GM12878 (cell line): ENCODE results near the gene GTF2IRD1.

Source experiments
- ATF2 ChIP-seq: IDR thresholded peaks from 2 replicates; pipeline ENCODE4 v1.6.1; 2012; ENCODE audit warnings: low read length, inconsistent platforms
- BHLHE40 ChIP-seq, 2 experiments: fragments of 450-650 bp in 1 of 2; IDR thresholded peaks; 2 replicates each; pipeline ENCODE4 v1.6.1; 2011 to 2017; ENCODE audit warnings: low read depth in 2 of 2, borderline replicate concordance in 1 of 2, improper control_type of control experiment in 1 of 2, low read length in 1 of 2, mild to moderate bottlenecking in 1 of 2
- CTCF ChIP-seq, 3 experiments: IDR thresholded peaks in 2 of 3; conservative IDR thresholded peaks in 1 of 3; 2 replicates each; pipeline ENCODE4 v1.5.1; 2011; ENCODE audit warnings: low read depth in 3 of 3, low read length in 3 of 3, mild to moderate bottlenecking in 3 of 3, control low read depth in 2 of 3, moderate library complexity in 2 of 3, inconsistent platforms in 1 of 3, mixed read lengths in 1 of 3; ENCODE audit not compliant: control insufficient read depth in 2 of 3, insufficient read depth in 1 of 3; ENCODE audit errors: extremely low read depth in 1 of 3
- JUNB ChIP-seq: IDR thresholded peaks from 2 replicates; pipeline ENCODE4 v1.6.1; 2016; ENCODE audit warnings: antibody characterized with exemption, mild to moderate bottlenecking
- LARP7 ChIP-seq: fragments of 450-650 bp; IDR thresholded peaks from 2 replicates; pipeline ENCODE4 v1.6.1; 2017; ENCODE audit warnings: mild to moderate bottlenecking
- NFYB ChIP-seq: IDR thresholded peaks from 2 replicates; pipeline ENCODE4 v1.6.1; 2011; ENCODE audit warnings: low read depth, mild to moderate bottlenecking, low read length, improper control_type of control experiment, moderate library complexity; ENCODE audit not compliant: insufficient read depth
- POLR2A ChIP-seq: IDR thresholded peaks from 2 replicates; pipeline ENCODE4 v1.6.1; 2011; ENCODE audit warnings: low read depth, mild to moderate bottlenecking, low read length
- SUZ12 ChIP-seq: fragments of 200-600 bp; sonication (generic); IDR thresholded peaks from one replicate; pipeline ENCODE4 v1.6.1; 2018; ENCODE audit warnings: antibody characterized with exemption, mild to moderate bottlenecking; ENCODE audit not compliant: unreplicated experiment

- TF ChIP-seq SUZ12: no peak
- TF ChIP-seq CTCF (IDR thresholded peaks at IDR 0.05 in 2 of 3, conservative IDR thresholded peaks at IDR 0.05 in 1 of 3; ENCODE audit: control insufficient read depth in 2 of 3, extremely low read depth in 1 of 3, insufficient read depth in 1 of 3, low read depth in 3 of 3, low read length in 3 of 3): no peak
- no peak for TF ChIP-seq LARP7
- TF ChIP-seq BHLHE40 (IDR thresholded peaks at IDR 0.05; ENCODE audit: borderline replicate concordance in 1 of 2, low read depth in 2 of 2, low read length in 1 of 2): no peak
- TF ChIP-seq JUNB: no peak
- TF ChIP-seq POLR2A: no peak
- no peak for TF ChIP-seq NFYB
- TF ChIP-seq ATF2: no peak
These were observed 168.6 kb downstream of the GTF2IRD1 start for GRCh38 chr7:74622228-74622749.
